GM10248 (cell line): ENCODE measurements around the gene ADORA1.

ENCODE experiments used
- CTCF ChIA-PET: fragments of 300-600 bp; sonication (Branson Sonifier 250); formaldehyde crosslinking; extraction: SDS; loops from one replicate; lab custom pipeline; 2021; ENCODE audit warnings: antibody characterized with exemption; lab: Yijun Ruan, JAX
- POLR2A ChIA-PET: fragments of 350-650 bp; sonication (Branson Sonifier 250); formaldehyde crosslinking; extraction: SDS; loops from one replicate; lab custom pipeline; 2020; ENCODE audit warnings: antibody characterized with exemption; lab: Yijun Ruan, JAX
- DNase-seq: peaks from one replicate; pipeline ENCODE4 v3.0.0; 2012; ENCODE audit errors: extremely low spot score
- TF ChIP-seq, protein P1 (sequence below): IDR thresholded peaks from 2 replicates; pipeline ENCODE4 v1.5.1; 2012; ENCODE audit warnings: mild to moderate bottlenecking, low read depth; ENCODE audit errors: extremely low read depth, missing control alignments, control extremely low read depth

The ADORA1 gene

GRCh38 chr1:203127666-203128430 lies at the start of gene ADORA1:
Gene ADORA1 (plus strand): TSS chr1:203127726. CDS start chr1:203128842, 1,116 bp downstream.
- DNase-seq = no peak
- ChIA-PET POLR2A (no interaction called here), CTCF (interaction anchor here (1.2 to 1.9 kb wide), 3 partner anchors 10 to 88 kb away, joined by 3 to 8 read pairs (median 6); no protein-coding TSS in a partner anchor)
- TF ChIP-seq, protein P1, sequence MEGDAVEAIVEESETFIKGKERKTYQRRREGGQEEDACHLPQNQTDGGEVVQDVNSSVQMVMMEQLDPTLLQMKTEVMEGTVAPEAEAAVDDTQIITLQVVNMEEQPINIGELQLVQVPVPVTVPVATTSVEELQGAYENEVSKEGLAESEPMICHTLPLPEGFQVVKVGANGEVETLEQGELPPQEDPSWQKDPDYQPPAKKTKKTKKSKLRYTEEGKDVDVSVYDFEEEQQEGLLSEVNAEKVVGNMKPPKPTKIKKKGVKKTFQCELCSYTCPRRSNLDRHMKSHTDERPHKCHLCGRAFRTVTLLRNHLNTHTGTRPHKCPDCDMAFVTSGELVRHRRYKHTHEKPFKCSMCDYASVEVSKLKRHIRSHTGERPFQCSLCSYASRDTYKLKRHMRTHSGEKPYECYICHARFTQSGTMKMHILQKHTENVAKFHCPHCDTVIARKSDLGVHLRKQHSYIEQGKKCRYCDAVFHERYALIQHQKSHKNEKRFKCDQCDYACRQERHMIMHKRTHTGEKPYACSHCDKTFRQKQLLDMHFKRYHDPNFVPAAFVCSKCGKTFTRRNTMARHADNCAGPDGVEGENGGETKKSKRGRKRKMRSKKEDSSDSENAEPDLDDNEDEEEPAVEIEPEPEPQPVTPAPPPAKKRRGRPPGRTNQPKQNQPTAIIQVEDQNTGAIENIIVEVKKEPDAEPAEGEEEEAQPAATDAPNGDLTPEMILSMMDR = no peak

DNA sequence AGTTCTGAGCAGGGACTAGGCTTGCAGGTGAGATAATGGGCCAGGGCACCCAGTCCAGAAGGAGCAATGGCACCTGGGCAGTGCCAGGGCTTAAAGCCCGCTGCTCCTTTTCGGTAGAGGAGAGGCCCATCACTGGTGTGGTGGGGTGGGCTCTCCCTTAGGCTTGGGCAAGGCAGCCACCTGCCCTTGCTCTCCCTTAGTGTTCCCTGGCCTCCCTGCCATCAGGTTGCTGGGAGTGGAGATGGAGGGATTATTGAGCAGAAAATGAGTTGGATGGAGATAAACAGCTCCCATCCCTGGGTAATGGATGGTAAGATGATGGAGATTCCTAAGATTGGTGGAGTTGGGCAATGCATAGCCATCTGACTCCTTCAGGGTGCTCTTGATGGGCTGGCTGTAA lies 49.6 kb upstream of the ADORA1 start:
- TF ChIP-seq, protein P1 = no peak
- no peak for DNase-seq
- ChIA-PET CTCF (interaction anchor here (1.5 kb wide), 1 partner anchor 21 kb away, joined by 4 read pairs; no protein-coding TSS in a partner anchor), POLR2A (no interaction called here)

- ChIA-PET POLR2A (no interaction called here), CTCF (no interaction called here)
- no peak for DNase-seq
- TF ChIP-seq, protein P1 = no peak
These were observed 49.0 kb upstream of the ADORA1 start for GRCh38 chr1:203078478-203078877.

GRCh38 chr1:203080456-203080855 lies 47.1 kb upstream of the ADORA1 start:
- CTCF ChIA-PET = no interaction called here
- POLR2A ChIA-PET = no interaction called here
- no peak for DNase-seq
- TF ChIP-seq, protein P1 = no peak

DNA sequence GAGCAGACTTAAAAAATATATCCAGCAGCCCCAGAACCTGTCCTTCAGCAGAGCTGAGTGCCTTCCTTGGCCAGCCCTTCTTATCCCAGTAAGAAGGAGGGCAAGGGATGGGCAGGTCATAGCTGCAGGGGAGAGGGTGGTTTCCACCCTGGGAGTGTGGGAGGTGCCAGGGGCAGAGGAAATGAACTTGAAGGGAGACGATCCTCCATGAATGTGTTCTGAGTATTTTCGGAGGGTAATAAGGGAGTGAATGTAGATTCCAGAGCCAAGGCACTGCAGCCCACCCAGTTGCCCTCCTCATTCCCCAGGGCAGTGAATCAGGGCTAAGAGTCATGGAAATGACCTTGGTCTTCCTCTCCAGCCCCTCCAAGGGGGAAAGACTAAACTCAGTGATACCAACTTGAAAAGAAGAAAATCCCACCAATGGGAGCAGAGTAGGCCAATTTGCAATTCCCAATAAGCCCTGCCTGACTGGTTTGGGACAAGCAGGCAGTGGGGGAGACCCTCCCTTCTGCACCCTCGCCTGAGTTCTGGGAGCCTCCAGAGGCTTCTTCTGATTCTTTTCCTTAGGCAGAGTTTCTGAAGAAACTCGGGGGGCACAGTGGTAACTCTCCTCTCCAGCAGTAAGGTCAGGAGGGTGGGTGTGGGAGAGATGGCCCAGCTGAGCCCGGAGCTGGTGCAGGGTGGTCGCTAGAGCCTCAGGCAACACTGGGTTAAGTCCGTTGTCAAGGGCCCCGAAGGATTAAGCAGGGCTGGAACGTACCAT lies 45.9 kb upstream of the ADORA1 start:
- ChIA-PET CTCF (interaction anchor here (0.8 to 1.1 kb wide), 2 partner anchors 11 to 24 kb away, joined by 3 to 4 read pairs; no protein-coding TSS in a partner anchor), POLR2A (no interaction called here)
- no peak for DNase-seq
- TF ChIP-seq, protein P1 = no peak

- CTCF ChIA-PET = interaction anchor here (0.8 to 2.4 kb wide), 2 partner anchors 24 to 185 kb away, joined by 3 to 9 read pairs; no protein-coding TSS in a partner anchor
- POLR2A ChIA-PET = no interaction called here
- TF ChIP-seq, protein P1 = no peak
- DNase-seq = no peak
These were observed 45.4 kb upstream of the ADORA1 start for GRCh38 chr1:203082231-203082505.
